ENCODE measurements around the gene SCAI. TPM values are rescaled to one million over a fixed set of nuclear protein-coding genes. Genes with fewer than 3 reads are reported as not detected.
A peak's percentile ranks its signal among the peaks of the same experiment; 100 is the strongest.
"Not testable (repeated sequence)": the region's sequence is repeated elsewhere in the genome, so short reads cannot be mapped to it uniquely, and the experiment has no call there.

The SCAI gene
- total RNA-seq, 1 donor from 2014 or later = 14.9 TPM

GRCh38 chr9:124980431-124980830 is 162.9 kb downstream of the SCAI start:
- no peaks in the 10 kb centered on the region for H3K27me3 ChIP-seq
- ATAC-seq (no peak), DNase-seq (no peak)
- H3K9me3 ChIP-seq = no peaks in the 10 kb centered on the region
- H3K4me1 ChIP-seq = no peaks in the 10 kb centered on the region
- no peak overlapping the region for H3K4me3 ChIP-seq
- peaks cover 18% of the 10 kb centered on the region for H3K36me3 ChIP-seq
- TF ChIP-seq, protein P1, sequence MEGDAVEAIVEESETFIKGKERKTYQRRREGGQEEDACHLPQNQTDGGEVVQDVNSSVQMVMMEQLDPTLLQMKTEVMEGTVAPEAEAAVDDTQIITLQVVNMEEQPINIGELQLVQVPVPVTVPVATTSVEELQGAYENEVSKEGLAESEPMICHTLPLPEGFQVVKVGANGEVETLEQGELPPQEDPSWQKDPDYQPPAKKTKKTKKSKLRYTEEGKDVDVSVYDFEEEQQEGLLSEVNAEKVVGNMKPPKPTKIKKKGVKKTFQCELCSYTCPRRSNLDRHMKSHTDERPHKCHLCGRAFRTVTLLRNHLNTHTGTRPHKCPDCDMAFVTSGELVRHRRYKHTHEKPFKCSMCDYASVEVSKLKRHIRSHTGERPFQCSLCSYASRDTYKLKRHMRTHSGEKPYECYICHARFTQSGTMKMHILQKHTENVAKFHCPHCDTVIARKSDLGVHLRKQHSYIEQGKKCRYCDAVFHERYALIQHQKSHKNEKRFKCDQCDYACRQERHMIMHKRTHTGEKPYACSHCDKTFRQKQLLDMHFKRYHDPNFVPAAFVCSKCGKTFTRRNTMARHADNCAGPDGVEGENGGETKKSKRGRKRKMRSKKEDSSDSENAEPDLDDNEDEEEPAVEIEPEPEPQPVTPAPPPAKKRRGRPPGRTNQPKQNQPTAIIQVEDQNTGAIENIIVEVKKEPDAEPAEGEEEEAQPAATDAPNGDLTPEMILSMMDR (IDR thresholded peaks at IDR 0.05) = no peak
- no peak overlapping the region for H3K27ac ChIP-seq
- intact Hi-C loops (cut with DNase I) = no loop called here

DNA sequence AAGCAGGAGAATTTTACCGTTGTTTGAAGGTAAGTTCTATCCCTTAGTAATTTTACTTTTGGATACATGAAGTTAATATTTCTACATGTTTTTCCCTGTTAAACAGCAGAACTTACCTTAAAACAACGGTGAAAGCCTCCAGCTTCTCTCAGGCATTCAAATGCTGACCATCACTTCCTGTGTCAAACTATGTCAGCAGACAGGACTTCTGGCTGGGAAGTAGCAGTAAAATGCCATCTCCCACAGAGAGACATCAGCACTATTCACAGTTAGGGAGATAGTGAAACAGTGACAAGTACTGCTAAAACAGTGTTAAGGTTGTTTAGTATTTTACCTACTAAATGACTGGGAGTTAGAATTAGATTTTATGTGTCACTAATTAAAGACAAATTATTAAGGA is 168.2 kb downstream of the SCAI start:
- intact Hi-C loops (cut with DNase I) = no loop called here
- DNase-seq (no peak), ATAC-seq (no peak)
- Histone ChIP-seq H3K27ac (no peak overlapping the region), H3K4me3 (no peak overlapping the region), H3K27me3 (no peaks in the 10 kb centered on the region), H3K36me3 (peaks cover 36% of the 10 kb centered on the region), H3K9me3 (no peaks in the 10 kb centered on the region), H3K4me1 (no peaks in the 10 kb centered on the region)
- TF ChIP-seq, protein P1 (IDR thresholded peaks at IDR 0.05) = no peak

DNA sequence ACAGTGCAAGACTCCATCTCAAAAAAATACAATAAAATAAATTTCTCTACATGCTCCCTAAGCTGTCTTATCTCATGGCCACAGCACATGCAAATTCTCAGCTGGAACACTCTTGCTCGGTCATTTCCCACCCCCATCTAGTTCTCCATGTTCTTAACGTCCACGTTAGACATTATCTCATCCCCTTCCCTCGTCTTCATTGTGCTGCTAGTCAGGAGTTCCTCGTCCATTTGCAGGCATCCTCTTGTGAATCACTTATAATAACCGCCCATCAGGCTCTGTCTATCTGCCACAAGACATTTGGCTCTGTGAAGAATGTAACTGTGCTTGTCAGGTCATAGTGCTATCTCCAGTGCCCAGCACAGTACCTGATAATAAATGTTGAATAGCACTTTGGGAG is 169.5 kb downstream of the SCAI start:
- no peak for ATAC-seq
- H3K4me1 ChIP-seq = no peaks in the 10 kb centered on the region
- no peak overlapping the region for H3K4me3 ChIP-seq
- TF ChIP-seq, protein P1 (IDR thresholded peaks at IDR 0.05) = no peak
- peaks cover 44% of the 10 kb centered on the region for H3K36me3 ChIP-seq
- H3K27me3 ChIP-seq = no peaks in the 10 kb centered on the region
- no peak for DNase-seq
- H3K27ac ChIP-seq = no peak overlapping the region
- intact Hi-C loops (cut with DNase I) = no loop called here
- H3K9me3 ChIP-seq = no peaks in the 10 kb centered on the region

DNA sequence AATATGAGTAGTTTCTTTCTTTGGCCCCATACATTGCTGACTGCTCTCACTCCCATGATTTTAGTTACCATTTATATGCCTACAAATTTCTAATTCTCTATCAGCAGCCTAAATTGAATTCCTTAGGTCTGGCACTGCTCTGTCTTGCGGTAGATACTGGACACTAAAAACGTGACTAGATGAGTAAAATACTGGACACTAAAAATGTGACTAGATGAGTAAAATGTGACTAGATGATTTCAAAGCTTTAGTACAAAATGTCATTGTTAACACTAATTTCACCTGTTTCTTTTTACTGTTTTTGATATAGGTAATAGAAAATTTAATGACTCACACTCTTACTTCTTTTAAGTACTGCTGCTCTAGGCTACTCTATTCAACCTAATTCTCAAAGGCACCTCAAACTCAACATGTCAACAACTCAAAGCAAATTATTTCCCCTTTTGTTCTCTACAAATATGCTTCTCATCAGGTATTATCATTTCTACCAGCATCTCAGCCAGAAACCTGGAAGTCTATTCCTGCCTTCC is 171.0 kb downstream of the SCAI start:
- H3K9me3 ChIP-seq = no peaks in the 10 kb centered on the region
- no peak for ATAC-seq
- H3K36me3 ChIP-seq = peaks cover 53% of the 10 kb centered on the region
- H3K27ac ChIP-seq = no peak overlapping the region
- TF ChIP-seq, protein P1 (IDR thresholded peaks at IDR 0.05) = no peak
- H3K27me3 ChIP-seq = no peaks in the 10 kb centered on the region
- no peaks in the 10 kb centered on the region for H3K4me1 ChIP-seq
- intact Hi-C loops (cut with DNase I) = no loop called here
- no peak overlapping the region for H3K4me3 ChIP-seq
- no peak for DNase-seq

DNA sequence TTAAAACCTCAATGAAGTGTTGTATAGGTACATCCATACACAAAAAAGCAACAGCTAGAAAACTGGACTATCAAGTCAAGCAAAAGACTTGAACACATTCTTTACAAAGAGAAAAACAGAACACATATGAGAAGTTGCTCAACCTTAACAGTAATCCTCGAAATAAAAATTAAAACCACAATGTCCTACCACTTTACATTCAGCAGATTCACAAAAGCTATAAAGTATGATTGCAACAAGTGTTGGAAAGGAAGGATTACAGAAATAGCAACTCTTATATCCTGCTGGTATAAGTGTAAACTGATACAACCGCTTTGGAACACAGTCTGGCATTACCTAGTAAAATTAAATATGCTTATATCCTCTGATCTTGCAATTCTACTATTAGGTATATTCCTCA is 173.9 kb downstream of the SCAI start:
- TF ChIP-seq, protein P1 (IDR thresholded peaks at IDR 0.05) = no peak
- ATAC-seq (no peak), DNase-seq (no peak)
- H3K27me3 ChIP-seq = no peaks in the 10 kb centered on the region
- intact Hi-C loops (cut with DNase I) = no loop called here
- H3K36me3 ChIP-seq = peaks cover 37% of the 10 kb centered on the region
- H3K9me3 ChIP-seq = no peaks in the 10 kb centered on the region
- no peaks in the 10 kb centered on the region for H3K4me1 ChIP-seq
- no peak overlapping the region for H3K27ac ChIP-seq
- H3K4me3 ChIP-seq = no peak overlapping the region

- H3K27me3 ChIP-seq = no peaks in the 10 kb centered on the region
- intact Hi-C loops (cut with DNase I) = no loop called here
- ATAC-seq = no peak
Observed at GRCh38 chr9:124968238-124968637, 175.1 kb downstream of the SCAI start.

DNA sequence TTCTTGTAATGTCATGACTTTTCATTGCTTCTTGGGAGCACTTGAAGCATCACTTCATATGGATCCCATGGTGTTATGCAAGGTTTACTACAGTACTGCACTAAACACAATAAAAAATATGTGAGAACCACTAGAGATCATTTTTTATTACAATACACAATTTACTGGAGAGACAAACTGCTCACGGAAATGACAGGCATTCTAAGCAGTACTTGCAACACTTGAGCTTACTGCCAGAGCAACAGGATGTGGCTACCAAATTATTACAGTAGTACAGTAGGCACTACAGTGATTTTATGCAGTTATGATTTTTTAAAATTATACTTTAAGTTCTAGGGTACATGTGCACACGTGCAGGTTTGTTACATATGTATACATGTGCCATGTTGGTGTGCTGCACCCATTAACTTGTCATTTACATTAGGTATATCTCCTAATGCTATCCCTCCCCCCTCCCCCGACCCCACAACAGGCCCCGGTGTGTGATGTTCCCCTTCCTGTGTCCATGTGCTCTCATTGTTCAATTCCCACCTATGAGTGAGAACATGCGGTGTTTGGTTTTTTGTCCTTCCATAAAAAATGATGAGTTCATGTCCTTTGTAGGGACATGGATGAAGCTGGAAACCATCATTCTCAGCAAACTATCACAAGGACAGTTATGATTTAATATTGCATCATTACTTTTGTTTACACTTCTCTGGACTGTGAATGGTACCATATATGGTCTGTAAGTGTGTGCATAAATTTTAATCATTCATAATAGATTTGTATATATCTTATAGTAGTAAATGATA is 177.4 kb downstream of the SCAI start:
- H3K4me3 ChIP-seq; H3K27ac ChIP-seq; DNase-seq; H3K27me3 ChIP-seq; intact Hi-C loops (cut with DNase I); H3K4me1 ChIP-seq; H3K9me3 ChIP-seq: not testable (repeated sequence)
- ATAC-seq = peak; percentile 47
- peaks cover 26% of the 10 kb centered on the region for H3K36me3 ChIP-seq

More at GRCh38 chr9:124968238-124968637, 175.1 kb downstream of the SCAI start:
- TF ChIP-seq, protein P1 (IDR thresholded peaks at IDR 0.05) = no peak
- Histone ChIP-seq H3K27ac (no peak overlapping the region), H3K4me1 (no peaks in the 10 kb centered on the region), H3K36me3 (peaks cover 33% of the 10 kb centered on the region), H3K9me3 (no peaks in the 10 kb centered on the region), H3K4me3 (no peak overlapping the region)
- no peak for DNase-seq

Data from upper lobe of right lung (tissue), 1 donor.